ENCODE results near the gene HELZ.
"Not testable (repeated sequence)": the region's sequence is repeated elsewhere in the genome, so short reads cannot be mapped to it uniquely, and the experiment has no call there.

DNA sequence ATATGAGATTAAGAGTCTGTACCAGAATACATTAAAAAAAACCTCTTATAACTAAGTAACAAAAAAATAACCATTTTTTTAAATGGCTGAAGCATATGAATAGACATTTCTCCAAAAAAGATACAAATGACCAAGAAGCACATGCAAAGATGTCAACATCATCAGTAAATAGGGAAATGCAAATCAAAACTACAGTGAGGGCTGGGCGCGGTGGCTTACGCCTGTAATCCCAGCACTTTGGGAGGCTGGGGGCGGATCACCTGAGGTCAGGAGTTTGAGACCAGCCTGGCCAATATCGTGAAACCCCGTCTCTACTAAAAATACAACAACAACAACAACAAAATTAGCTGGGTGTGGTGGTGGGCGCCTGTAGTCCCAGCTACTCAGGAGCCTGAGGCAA, 140.4 kb downstream of the HELZ start:
- TF ChIP-seq, protein P1, sequence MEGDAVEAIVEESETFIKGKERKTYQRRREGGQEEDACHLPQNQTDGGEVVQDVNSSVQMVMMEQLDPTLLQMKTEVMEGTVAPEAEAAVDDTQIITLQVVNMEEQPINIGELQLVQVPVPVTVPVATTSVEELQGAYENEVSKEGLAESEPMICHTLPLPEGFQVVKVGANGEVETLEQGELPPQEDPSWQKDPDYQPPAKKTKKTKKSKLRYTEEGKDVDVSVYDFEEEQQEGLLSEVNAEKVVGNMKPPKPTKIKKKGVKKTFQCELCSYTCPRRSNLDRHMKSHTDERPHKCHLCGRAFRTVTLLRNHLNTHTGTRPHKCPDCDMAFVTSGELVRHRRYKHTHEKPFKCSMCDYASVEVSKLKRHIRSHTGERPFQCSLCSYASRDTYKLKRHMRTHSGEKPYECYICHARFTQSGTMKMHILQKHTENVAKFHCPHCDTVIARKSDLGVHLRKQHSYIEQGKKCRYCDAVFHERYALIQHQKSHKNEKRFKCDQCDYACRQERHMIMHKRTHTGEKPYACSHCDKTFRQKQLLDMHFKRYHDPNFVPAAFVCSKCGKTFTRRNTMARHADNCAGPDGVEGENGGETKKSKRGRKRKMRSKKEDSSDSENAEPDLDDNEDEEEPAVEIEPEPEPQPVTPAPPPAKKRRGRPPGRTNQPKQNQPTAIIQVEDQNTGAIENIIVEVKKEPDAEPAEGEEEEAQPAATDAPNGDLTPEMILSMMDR (IDR thresholded peaks at IDR 0.05): not testable (repeated sequence)
- not testable (repeated sequence) for TF ChIP-seq POLR2A (IDR thresholded peaks at IDR 0.05)

All from lower leg skin (tissue), 3 donors.